Retinal pigment epithelial cell (primary cell): ENCODE data around the gene RAD51AP2.

Experiments
- DNase-seq: peaks from one replicate; pipeline ENCODE4 v3.0.0-alpha.2; 2010; ENCODE audit warnings: low read depth
- H3K4me3 ChIP-seq: 2 replicates; pipeline ENCODE4 v1.5.1; 2011; ENCODE audit warnings: mild to moderate bottlenecking, low read length, control low read depth, moderate library complexity
- TF ChIP-seq, protein P1 (sequence below): conservative IDR thresholded peaks from 2 replicates; pipeline ENCODE4 v1.5.1; 2011; ENCODE audit warnings: low read depth, low read length, control low read depth, inconsistent platforms

Gene RAD51AP2

DNA sequence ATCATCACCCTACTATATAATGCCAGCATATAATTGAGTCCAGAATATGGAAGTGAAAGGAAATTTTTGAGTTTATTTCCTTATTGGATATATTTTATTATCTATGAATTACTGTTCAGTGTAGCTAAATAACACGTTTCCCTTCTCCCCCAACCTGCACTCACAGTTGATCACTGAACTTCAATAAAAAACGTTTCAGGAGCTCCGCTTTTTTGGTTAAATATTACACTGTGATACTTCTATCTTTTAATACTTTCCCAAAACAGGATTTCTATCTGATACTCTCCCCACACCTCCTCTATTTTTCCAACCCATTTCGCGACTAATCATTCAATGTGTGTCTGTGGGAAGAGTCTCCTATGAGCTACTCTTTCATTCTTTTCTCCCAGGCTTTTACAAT, 29.5 kb upstream of the RAD51AP2 start:
- no peak for DNase-seq
- no peak overlapping the region for H3K4me3 ChIP-seq
- TF ChIP-seq, protein P1, sequence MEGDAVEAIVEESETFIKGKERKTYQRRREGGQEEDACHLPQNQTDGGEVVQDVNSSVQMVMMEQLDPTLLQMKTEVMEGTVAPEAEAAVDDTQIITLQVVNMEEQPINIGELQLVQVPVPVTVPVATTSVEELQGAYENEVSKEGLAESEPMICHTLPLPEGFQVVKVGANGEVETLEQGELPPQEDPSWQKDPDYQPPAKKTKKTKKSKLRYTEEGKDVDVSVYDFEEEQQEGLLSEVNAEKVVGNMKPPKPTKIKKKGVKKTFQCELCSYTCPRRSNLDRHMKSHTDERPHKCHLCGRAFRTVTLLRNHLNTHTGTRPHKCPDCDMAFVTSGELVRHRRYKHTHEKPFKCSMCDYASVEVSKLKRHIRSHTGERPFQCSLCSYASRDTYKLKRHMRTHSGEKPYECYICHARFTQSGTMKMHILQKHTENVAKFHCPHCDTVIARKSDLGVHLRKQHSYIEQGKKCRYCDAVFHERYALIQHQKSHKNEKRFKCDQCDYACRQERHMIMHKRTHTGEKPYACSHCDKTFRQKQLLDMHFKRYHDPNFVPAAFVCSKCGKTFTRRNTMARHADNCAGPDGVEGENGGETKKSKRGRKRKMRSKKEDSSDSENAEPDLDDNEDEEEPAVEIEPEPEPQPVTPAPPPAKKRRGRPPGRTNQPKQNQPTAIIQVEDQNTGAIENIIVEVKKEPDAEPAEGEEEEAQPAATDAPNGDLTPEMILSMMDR: no peak

DNA sequence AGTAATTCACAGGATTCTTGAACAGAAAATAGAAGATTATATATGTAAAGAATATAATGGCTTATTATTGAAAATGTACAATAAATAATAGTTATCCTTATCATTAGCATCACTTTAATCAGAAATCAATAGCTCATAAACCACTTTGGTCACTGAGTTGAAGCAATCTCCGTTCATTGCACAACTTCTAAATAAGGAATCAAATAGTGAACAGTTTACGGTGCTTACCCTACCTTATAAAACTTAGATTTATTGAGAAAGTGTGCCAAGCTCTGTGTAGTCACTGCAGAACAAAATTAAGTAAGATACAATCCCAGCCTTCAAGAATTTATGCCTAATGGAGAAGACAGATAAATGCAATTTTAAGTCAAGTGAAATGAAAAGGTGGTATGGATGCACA, 29.0 kb upstream of the RAD51AP2 start:
- DNase-seq: no peak
- H3K4me3 ChIP-seq: no peak overlapping the region
- TF ChIP-seq, protein P1: no peak

DNA sequence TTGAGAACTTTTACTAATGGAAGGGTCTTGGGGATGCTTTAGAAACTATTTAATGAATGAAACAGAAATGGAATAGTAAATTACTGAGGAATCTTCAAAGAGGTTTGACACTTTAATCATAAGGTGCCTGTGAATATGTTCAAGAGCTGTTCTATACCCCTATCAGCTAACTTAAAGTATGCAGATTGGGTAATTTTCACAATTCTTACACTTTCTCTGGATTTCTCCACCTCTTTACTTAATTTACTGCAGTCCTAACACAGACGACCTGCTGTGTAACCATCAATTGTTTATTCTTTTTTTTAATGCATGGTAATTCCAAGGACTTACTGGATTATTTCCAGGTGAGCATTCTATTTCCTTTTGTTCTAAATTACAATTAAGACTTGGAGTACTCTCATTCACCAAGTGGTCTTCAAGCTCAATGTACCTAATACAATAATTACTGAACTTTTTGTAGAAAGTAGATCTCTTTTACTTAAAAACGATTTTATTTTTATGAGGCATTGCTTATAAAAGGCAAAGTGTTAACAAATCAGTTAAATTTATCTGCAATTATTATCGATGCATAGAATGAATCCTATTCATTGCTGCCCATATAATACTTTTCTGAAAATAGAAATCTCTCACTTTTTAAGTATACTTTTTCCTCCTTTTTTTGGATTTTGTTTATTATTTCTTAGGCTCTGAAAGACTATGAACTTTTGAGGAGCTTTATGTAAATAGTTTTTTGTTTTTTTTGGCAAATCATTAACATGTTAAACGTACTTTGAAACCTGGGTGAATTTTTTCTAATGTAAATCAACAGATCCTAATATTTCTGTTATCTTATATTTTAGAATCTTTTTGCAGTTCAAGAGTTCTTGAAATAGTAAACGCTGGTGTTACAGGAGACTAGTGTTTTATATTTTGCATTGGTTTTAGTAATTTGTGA, 27.7 kb upstream of the RAD51AP2 start:
- no peak for DNase-seq
- no peak overlapping the region for H3K4me3 ChIP-seq
- TF ChIP-seq, protein P1: no peak

DNA sequence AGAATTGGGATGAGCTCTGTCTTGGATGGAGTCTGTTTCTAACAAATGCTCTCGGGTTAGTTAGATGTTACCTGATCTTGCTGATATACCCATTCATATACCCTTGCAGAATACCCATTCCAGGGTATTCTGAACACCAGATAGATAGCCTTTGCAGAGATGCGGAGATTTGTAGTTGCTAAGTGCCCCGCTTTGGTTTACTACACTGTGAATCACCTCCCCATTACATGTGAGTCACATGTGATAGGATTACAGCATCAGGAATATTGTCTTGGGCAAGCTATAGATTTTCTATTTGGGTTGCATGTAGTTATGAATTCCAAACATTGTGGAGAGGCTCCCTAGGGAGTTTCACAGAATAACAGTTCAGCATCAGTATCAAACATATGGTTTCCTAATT, 26.0 kb upstream of the RAD51AP2 start:
- no peak for DNase-seq
- TF ChIP-seq, protein P1: no peak
- H3K4me3 ChIP-seq: no peak overlapping the region

DNA sequence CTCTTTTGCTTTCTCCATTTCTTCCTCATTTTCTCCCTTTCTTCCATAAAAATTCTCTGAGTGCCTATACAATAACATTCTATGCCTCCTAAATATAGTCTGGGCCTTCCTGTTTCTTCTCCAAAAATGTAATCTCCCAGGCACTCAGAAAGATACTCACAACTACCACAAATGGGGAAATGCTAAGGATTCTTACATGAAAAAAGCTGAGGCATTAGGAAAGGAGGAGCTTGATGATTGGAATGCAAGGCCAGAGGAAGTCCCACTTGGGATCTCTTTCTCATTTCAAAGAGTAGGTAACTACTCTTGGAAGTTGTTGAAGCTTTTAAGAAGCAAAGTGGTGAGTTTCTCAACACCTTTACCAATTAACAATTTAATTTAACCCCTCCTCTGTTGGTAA, 25.6 kb upstream of the RAD51AP2 start:
- TF ChIP-seq, protein P1: no peak
- H3K4me3 ChIP-seq: no peak overlapping the region
- DNase-seq: no peak

DNA sequence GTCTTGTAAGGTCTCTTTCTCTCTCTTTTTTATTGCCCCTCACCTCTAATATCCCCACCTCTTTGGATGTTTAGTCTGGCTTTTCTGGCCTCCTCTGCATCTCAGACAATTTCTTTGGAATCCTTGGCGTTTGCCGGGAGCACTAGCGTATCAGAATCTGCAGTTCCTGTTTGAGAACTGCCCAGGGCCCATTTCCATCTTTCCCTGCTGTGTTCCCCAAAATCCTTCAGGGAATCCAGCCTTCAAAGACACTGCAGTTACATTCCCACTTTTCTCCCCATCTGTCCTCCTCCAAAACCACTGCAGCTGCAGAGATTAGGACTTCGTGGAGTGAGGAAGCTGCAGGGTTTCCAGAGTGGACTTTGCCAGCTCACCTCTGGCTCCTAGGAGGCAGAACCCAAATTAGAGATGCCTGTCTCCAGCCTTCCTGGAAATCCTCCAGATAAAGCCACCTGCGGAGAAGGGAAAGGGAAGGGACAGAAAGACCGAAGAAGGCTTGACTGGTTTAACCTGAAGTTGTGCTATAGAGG, 25.0 kb upstream of the RAD51AP2 start:
- no peak for DNase-seq
- TF ChIP-seq, protein P1: no peak
- H3K4me3 ChIP-seq: no peak overlapping the region

DNA sequence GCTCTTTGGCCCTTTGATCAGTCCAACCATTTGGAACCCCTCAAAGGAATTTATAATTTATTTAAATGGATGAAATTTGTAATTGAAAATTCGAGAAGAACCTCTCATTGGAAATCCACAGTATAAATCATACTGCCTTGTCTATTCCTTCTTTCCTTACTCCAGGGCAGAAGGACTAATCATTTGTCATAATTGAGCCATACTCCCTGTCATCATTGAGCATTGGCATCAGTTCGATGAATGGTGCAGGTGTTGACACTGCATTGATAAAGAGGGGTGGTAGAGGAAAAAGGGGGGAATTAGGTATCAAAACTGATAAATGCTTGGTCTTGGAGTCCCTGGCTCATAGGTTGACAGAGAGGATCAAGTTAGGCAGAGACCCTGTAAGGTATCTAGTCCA, 24.2 kb upstream of the RAD51AP2 start:
- TF ChIP-seq, protein P1: no peak
- no peak overlapping the region for H3K4me3 ChIP-seq
- DNase-seq: no peak
